Measurements from ENCODE around the gene SLC26A6.

The SLC26A6 gene

DNA sequence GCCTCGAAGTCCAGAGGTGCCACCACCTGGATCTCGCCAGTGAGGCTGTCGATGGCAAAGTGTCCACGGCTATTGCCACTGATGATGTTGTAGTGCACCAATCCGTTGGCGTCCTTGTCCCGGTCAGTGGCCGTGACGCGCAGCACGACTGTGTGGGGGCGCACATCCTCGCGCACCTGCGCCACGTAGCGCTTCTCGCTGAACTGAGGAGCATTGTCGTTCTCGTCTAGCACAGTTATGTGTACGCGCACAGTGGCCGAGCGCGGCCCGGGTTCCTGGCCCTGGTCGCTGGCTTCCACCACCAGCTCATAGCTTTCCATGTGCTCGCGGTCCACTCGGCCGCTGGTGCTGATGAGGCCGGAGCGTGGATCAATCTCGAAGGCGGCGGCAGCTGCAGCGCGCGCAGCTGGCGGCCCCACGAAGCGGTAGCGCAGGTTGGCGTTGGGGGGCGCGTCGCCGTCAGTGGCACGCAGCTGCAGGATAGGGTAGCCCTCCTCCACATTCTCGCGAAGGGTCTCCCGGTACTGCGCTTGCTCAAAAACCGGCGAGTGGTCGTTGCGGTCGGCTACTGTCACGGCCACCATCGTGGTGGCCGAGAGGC is 25.6 kb upstream of the SLC26A6 start:
- DNase-seq (ENCODE audit: low read depth), result no peak

DNA sequence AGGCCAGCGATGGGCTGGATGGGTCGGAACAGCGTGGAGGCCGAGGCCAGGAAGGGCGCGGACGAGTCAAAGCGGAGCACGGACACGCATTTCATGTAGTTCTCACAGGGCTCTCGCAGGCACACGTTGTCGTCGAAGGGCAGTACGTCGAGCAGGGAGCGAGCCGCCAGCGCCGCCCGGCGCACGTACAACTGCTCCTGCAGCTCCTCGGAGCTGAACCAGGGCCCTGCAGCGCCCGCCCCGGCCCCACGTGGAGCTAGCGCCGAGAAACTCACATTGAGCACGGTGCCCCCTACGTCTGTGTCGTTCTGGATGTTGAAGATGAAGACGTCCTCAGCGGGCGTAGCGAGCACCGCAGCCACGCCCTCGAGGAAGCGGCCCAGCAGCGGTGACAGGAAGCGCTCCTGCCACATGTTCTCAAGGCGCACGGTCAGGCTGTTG is 21.6 kb upstream of the SLC26A6 start:
- DNase-seq (ENCODE audit: low read depth), result no peak

DNA sequence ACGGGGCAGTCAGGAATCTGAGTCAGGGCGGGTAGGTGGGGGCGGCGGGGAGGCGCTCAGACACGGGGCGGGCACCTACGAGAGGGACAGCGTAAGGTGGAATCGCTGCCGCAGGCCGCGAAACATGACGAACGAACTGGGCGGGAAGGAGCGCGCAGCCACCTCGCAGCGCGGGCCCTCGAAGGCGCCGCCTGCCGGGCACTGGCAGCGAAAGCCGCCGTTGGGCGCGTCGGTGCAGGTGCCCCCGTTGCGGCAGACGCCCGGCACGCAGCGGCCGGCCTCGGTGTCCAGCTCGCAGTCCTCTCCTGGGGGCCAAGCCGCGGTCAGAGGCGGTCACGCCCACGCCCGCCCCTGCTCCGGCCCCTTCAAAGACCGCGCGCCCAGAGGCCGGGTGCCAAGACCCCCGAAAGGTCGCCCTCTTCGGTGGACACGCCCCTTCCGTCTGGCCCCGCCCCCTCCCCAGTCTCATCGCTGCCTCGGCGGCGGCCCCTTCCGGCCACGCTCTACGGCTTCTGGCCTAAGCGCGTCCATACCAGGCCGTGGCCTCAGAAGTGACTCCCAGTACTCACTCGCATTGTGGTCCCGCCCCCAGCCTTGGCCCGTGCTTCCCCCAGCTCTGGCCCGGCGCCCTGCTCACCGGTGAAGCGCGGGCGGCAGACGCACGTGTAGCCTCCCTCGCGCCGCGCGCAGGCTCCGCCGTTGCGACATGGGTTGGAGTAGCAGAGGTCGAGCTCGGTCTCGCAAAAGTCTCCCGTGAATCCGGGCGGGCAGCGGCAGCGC is 21.0 kb upstream of the SLC26A6 start:
- DNase-seq (ENCODE audit: low read depth), result peak; percentile 82

DNA sequence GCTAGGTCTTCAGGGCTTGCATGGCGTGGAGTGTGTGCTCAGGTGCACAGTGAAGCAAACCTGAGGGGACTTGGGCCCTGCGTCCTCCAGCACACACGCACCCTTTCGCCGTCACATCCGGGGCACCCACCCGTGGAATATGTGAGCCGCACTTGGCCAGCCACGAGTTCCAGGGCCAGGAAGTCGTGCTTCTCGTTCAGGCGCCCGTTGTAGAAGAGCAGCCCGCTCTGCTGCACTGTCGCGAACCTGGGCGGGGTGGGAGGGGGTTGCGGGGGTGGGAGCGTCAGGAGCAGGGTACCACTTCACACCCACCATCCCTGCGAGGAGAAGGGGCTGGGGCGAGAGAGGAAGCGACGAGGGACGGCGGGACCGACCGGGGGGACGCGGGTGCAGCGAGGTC is 20.3 kb upstream of the SLC26A6 start:
- peak; percentile 63 for DNase-seq (ENCODE audit: low read depth)

DNA sequence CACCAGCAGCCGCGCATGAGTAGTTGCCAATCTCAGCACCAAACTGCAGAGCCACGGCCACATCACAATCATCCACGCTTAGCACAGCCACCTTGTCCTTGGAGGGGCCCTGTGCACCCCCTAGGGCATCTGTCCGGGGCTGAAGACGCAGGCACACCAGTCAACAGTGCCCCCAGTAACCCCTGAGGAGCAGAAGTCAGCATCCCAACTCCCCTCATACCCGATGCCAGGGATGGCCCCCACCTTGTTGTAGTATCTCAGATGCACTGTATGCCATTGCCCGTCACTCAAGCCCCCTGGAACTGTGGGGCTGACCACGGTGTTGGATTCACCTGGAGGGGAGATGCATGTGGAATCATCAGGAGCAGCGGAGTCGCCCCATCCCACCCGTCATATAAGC is 19.8 kb upstream of the SLC26A6 start:
- no peak for DNase-seq (ENCODE audit: low read depth)

DNA sequence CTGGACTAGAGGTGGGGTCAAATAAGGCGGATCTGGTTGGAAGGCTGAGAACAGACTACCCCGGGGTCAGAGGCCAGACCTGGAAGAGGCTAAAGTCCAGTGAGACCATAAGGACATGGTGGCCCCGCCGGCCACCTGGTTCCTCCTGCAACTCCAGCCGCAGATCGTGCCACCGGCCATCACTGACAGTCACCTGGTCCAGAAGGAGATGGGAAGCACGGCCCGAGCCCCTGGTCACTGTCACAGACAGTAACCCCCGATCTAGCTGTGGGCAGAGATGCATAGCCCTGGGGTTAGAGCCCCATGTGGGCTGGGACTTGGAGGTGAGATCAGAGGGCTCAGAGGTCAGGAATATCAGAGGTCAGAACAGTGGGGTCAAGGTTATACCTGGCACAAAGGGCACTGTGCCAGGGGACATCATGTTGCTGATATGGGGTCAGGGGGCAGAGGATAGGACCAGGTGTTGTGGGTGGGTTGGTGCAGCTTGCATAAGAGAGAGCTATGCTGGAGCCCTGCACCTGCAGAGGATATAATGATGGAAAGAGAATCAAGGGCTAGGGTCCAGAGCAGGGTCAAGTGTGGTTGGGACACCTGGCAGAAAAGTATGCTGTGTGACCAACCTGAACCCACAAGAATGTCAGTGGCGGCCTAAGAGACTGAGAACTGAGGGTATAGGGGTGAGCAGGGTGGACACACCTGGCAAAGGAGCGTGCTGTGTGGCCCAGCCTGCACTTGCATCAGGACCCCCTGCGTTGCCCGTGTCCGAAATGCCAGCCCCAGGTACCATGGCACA is 17.9 kb upstream of the SLC26A6 start:
- DNase-seq (ENCODE audit: low read depth), result no peak

DNA sequence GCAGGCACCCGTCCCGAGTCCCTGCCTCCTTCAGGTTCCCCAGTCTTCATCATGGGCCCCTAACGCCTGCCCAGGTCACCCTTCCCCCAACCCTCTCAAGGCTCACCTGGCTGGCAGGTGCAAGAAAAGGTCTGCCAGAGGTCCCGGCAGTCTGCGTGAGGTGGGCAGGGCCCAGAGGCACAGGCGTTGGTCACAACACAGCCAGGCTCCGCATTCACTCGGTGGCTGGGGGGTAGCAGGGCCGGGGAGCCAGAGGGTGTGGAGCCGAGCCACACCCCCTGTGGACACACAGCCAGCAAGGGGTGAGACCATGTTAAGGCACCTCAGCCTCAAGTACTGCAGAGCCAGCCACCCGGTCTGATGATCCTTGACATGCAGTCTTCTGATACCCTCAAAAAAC is 16.5 kb upstream of the SLC26A6 start:
- no peak for DNase-seq (ENCODE audit: low read depth)

DNA sequence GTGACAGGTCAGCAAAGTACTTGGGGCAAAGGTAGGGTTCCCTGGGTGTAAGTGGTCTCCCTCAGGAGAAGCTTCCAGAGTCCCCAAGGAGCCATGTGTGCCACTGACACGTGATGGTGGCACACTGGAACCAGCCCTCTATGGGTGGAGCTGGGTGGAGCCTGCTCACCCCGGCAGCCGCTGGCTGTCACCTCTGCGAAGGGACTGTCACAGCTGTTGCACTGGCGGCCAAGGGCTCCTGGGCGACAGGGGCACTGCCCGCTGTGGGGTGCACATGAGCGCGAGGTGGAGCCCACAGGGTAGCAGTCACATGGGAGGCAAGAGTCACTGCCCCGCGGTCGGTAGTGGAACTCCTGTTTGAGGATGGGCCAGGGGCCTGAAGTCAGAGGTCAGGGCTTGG is 15.5 kb upstream of the SLC26A6 start:
- no peak for DNase-seq (ENCODE audit: low read depth)

DNA sequence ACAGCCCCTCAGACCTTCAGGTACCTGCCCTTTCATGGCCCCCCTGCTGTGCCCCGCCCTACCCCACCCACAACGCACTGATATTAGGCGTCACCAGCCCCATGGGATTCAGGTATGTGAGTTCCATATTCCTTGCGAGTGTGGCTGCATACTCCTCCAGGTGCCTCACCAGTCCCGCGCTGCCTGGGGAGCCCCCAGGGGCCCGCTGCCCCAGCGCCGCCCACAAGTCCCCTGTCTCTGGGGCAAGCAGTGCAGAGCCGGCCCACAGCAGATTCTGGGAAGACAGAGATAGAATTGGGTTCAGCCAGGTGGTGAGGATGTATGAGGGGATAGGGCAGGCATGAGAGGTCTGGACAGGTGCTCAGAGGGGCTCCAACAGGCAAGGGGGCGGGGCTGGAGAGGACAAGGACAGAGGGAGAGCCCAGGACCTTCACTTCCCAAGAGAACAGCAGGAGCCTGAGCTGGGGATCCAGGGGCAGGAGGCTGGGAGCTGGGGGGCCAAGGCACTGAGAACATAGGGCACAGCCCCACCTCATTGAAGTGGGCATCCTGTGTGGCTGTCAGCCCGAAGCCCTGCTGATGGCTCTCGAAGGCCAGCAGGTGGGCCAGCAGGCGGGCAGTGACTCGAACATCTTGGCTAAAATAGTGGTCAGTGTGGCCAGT is 13.1 kb upstream of the SLC26A6 start:
- DNase-seq (ENCODE audit: low read depth), result no peak

DNA sequence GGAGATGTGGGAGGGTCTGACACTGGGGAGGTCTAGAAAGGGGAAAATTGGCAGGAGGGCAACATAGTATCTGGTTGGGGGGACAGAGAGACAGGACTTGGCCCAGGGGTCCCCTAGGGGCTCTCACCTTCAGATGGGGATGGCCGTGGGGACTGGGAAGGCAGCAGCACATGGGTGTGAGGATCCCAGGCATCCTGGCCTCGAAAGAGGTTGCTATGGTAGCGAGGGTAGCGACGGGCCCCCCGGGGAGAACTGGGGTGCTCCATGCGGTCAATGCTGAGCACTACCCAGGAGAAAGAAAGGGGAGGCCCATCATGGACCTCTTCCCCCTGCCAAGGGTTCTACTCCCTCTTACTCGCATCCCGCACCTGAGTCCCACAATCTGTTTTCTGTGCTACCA is 12.5 kb upstream of the SLC26A6 start:
- DNase-seq (ENCODE audit: low read depth), result no peak

DNA sequence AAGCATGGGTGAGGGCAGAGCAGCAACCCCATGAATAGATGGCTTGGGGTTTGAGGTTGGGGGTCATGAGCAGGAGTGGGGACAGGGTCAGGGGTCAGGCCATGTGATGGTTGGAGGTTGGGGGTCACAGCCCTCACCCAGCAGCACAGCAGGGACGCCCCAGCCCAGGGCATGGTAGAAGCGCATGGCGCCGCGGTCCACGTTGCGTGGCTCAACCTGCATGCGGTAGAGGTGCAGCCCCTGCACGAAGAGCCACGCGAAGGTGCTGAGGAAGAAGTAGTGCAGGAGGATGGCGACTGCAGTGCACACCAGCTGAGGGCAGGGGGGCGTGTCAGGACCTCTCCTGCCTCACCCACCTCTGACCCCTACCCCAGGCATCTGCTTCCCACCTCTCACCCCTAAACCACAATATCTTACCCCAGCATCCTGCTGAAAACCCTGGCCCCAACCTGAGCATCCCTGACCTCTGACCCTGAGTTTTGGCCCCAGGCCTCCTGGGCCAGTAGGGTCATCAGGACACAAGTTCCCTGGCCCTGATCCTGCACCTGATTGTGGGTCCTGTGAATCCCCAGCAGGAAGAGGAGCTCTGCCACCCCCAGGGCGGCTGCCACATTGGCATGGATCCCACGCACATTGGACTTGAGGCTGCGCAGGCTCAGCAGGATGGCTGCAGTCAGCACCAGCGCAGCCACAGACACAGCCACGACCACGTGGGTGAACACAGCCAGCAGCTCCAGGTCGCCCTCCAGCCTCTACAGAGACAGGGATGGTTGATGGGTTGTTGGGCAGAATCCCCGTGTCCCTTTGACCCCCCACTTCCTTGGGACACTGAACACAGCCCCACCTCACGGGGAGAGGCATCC is 9.9 kb upstream of the SLC26A6 start:
- DNase-seq (ENCODE audit: low read depth), result no peak

DNA sequence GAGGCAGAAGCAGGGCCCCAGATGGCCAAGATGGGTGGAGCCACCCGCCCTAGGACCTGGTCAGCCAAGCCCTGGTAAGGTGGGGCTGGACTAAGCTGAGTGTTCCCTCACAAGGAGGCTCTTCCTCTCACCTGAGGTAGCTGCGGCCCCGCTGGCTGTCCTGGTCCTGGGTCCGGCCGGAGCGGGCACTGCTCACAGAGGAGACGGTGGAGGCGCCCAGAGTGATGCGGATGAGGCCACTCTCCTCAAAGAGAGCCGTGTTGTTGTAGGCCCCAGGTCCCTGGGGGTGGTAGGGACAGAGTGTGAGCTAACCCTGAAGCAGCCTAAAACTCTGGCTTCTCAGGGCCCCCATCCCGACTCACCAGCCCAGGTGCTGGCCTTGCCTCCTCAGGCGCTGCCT is 7.3 kb upstream of the SLC26A6 start:
- no peak for DNase-seq (ENCODE audit: low read depth)

DNA sequence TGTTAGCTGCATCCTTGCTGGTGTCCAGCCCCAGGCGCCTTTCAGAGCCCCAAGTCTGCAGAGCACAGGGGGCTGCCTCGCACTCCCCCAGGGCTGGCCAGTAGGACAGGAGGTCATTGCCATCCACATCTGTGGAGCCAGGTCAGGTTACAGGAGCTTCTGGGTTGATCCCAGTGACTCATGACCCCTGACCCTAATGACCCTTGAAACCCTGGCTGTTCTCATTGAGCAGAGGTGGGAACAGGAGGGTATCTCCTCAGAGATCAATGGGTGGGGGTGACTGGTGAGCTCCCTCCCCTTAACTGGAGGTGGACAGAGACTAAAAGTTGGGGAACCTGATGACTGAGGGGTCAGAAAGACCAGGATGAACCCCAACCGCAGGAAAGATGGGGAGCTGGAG is 6.1 kb upstream of the SLC26A6 start:
- DNase-seq (ENCODE audit: low read depth), result no peak

DNA sequence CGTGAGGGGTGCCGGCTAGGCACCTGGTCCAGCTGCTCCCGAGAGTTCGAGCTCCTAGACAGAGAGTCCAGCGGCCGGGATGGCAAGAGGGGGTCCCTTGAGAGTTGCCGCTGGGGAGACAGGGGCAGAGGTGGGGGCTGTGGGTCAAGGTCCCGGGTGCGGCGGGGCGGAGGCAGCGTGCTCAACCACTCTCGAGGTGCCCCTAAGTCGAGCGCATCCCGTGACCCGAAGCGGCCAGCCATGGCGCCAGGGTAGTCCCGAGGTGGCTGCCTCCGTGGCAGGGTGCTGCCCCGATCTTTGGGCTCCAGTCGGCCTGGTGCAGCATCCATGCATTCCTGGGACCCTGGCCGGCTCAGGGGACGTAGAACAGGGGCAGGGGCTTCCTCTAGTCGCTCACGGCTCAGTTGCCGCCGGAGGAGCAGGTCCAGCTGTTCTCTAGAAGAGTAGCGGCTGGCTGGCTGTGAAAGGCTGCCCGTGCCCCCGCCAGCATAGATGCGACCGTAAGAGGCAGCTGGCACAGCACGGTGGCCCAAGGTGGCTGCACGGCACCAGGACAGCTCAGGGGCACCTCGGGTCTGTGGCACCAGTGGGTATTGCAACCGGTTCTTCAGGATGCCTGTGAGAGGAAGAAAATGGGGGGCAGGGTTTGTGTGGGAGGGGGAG is 4.8 kb upstream of the SLC26A6 start:
- no peak for DNase-seq (ENCODE audit: low read depth)

DNA sequence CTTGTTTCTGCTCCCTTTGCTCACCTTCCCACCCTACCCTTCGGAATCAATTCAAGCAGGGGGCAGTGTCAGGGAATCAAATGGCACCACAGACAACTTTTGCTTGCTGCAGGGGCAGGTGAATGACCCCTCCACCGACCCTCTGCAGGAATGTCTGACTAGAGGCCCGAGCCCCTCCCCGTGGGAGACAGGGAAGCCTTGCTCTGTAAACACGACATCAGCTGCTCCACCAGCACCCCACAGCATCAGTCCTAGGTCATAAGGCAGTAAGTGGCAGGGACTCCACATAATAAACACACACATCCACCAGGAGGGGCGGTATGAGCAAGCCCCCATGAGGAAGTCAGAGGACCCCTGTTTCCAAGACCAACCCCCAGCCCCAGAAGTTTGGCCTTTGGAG is 2.0 kb upstream of the SLC26A6 start:
- DNase-seq (ENCODE audit: low read depth), result no peak

DNA sequence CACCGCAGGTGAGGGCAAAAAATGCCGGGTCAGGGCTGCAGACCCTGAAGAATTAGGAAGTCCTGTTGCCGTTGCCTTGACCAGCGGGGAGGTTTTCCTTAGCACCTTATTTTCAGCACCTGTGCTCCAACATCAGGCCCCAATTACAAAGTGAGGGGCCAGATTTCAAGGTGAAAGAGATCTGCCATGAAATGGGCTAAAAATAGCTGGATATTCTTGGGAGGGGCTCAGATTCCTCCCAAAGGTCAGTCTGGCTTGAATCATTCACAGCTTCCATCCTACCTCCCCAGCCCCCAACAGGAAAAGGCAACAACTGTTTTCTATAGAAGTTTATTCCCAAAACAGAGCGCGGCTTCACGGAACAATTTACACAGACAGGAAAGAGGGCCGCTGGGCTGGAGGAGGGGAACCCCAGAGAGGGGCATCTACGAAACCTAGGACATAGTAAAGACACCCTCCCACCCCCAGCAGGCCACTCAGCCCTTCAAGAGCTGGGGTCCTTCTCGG is 941 bp upstream of the SLC26A6 start:
- no peak for DNase-seq (ENCODE audit: low read depth)

DNA sequence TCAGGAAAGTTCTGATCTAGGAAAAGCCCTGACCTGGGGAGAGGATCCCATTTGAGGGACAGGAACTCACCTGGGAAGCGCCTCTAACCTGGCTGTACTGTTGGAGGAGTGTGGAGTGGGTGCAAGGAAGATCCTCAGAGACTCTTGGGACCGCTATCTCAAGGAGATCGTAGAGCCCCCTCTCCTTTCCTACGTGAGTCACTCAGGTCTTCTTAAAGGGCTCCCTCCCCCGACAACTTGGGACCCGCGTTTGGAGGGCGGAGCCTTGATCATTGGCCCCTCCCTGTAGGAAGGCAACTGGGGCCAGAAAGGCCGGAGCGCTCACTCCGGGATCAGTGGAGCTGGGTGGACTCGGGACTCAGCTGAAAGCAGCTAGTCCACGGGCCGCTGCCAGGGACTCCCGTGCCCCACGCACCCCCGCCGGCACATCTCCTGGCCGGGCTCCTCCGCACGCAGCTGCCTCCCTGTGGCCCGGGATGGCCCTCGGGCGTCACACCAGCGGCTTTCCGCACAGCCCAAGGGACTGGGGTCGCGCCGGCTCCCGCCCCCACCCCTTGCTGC is 520 bp downstream of the SLC26A6 start:
- DNase-seq (ENCODE audit: low read depth), result peak; percentile 61

DNA sequence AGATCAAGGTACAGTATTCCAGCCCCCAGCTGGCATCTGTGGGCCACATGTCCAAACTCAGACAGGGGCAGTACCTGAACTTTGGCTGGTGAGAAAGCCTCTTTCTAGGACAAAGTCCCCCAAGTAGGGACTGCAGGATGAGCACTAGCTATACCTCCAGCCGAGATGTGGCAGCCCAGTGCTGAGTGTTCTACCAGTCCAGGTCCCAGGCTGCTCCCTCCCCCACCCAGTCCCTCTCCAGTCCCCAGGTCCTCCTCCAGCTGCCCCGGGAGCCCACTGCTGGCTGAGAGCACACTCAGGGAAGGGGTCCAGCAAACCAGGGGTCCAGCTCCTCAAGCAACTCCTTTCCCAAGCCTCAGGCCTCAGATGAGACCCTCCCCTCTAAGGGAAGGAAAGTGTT is 1.5 kb downstream of the SLC26A6 start:
- DNase-seq (ENCODE audit: low read depth), result no peak

DNA sequence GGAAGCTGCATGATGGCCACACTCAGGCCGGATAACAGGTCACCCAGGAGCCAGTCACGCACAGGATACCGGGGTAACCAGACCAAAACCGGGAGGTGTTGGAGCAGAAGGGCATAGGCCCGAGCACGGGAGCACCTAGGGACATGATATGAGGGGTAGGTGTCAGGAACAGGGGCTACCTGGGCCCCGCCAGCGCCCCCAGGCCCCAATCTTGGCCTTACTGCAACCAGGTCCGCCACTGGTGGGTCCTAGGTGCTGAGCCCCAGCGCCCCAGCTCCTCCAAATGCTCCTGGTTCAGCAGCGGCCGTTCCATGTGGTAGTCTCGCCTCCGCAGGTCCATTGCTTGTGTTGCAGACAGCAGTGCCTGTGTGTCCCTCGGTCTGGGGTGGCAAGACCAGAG is 2.0 kb downstream of the SLC26A6 start:
- DNase-seq (ENCODE audit: low read depth), result no peak

All from stimulated activated CD4-positive, alpha-beta T cell treated with anti-CD3 and anti-CD28 coated beads, Interleukin-2, amount 100 ng/mL, for 4 hours (primary cell).